Stimulated activated CD4-positive, alpha-beta T cell treated with anti-CD3 and anti-CD28 coated beads, TNF-alpha, amount 100 ng/mL, for 1 hour (primary cell): ENCODE data around the gene HSPA6.
"Not testable (repeated sequence)": the region's sequence is repeated elsewhere in the genome, so short reads cannot be mapped to it uniquely, and the experiment has no call there.

Experiments used
- DNase-seq, 3 donors: peaks; one replicate each; pipeline ENCODE4 v3.0.0-alpha.2; 2020; ENCODE audit warnings: low read depth in 3 of 3, low spot score in 1 of 3

The HSPA6 gene

GRCh38 chr1:161557506-161558450, 33.4 kb downstream of the HSPA6 start:
- not testable (repeated sequence) for DNase-seq

GRCh38 chr1:161560960-161561715, 36.8 kb downstream of the HSPA6 start:
- DNase-seq = not testable (repeated sequence)

- DNase-seq = not testable (repeated sequence)
These were observed 38.1 kb downstream of the HSPA6 start for GRCh38 chr1:161562441-161562840.

- DNase-seq = not testable (repeated sequence)
These were observed 39.2 kb downstream of the HSPA6 start for GRCh38 chr1:161563522-161563921.

- DNase-seq = not testable (repeated sequence)
These were observed 42.2 kb downstream of the HSPA6 start for GRCh38 chr1:161566602-161566960.

GRCh38 chr1:161571703-161572102, 47.4 kb downstream of the HSPA6 start:
- DNase-seq = not testable (repeated sequence)
